ENCODE results near the gene UGT1A10. TPM values are rescaled to one million over a fixed set of nuclear protein-coding genes. Genes with fewer than 3 reads are reported as not detected.

Gene UGT1A10
- total RNA-seq: not detected in 2 replicates

DNA sequence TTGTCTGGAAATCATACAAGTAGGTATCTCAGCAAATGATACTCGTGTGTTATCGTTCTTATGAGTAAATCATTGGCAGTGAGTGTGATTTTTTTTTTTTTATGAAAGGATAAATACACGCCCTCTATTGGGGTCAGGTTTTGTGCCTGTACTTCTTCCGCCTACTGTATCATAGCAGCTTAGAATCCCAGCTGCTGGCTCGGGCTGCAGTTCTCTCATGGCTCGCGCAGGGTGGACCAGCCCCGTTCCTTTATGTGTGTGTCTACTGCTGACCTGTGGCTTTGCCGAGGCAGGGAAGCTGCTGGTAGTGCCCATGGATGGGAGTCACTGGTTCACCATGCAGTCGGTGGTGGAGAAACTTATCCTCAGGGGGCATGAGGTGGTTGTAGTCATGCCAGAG is at the start of gene UGT1A10:
TSS of gene UGT1A10 (plus strand) at position 143 of the 400 bp plus-strand sequence. CDS start at position 218, 75 bp downstream.

DNA sequence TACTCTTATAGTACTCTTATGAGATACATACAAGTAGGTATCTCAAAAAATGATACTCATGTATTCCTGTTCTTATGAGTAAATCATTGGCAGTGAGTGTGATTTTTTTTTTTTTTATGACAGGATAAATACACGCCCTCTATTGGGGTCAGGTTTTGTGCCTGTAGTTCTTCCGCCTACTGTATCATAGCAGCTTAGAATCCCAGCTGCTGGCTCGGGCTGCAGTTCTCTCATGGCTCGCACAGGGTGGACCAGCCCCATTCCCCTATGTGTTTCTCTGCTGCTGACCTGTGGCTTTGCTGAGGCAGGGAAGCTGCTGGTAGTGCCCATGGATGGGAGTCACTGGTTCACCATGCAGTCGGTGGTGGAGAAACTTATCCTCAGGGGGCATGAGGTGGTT is 18.8 kb upstream of the UGT1A10 start, which contains the start of gene UGT1A8:
TSS of gene UGT1A8 (plus strand) at position 158 of the 400 bp plus-strand sequence. CDS start at position 233, 75 bp downstream.

DNA sequence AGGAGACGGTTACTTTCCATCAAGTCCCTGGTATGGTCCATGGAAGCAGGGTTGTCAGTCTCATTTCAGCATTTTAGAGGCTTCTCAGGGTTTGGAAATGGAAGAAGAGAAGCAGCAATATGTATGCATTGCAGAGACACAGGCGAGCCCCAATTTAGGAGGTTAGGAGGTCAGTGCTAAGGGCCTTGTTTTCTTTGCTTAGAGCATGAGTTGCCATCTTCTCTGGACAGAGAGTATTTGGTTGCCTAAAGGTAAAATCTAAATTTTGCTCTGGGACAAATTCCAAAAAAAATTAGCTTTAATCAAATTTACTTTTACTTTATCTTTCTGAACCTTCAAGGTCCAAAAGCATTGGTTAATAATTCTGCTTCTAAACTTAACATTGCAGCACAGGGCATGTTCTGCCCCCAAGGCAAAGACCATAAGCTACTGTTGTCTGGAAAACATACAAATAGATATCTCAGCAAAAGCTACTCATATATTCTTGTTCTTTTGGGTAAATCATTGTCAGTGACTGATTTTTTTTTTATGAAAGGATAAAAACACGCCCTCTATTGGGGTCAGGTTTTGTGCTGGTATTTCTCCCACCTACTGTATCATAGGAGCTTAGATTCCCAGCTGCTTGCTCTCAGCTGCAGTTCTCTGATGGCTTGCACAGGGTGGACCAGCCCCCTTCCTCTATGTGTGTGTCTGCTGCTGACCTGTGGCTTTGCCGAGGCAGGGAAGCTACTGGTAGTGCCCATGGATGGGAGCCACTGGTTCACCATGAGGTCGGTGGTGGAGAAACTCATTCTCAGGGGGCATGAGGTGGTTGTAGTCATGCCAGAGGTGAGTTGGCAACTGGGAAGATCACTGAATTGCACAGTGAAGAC is 35.3 kb downstream of the UGT1A10 start, which contains the start of gene UGT1A9:
TSS of gene UGT1A9 (plus strand) at position 609 of the 872 bp plus-strand sequence. CDS start at position 646, 37 bp downstream.

DNA sequence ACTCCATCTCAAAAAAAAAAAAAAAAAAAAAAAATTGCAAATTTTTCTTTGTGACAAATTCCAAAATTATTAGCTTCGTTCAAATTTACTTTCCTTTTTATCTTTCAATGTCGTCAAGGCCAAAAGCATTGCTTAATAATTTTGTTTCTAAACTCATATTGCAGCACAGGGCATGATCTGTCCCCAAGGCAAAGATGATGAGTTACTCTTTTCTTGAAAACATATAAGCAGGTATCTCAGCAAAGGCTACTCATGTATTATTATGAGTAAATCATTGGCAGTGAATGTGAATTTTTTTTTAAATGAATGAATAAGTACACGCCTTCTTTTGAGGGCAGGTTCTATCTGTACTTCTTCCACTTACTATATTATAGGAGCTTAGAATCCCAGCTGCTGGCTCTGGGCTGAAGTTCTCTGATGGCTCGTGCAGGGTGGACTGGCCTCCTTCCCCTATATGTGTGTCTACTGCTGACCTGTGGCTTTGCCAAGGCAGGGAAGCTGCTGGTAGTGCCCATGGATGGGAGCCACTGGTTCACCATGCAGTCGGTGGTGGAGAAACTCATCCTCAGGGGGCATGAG is 45.4 kb downstream of the UGT1A10 start, which contains the start of gene UGT1A7:
TSS of gene UGT1A7 (plus strand) at position 381 of the 579 bp plus-strand sequence. CDS start at position 418, 37 bp downstream.

DNA sequence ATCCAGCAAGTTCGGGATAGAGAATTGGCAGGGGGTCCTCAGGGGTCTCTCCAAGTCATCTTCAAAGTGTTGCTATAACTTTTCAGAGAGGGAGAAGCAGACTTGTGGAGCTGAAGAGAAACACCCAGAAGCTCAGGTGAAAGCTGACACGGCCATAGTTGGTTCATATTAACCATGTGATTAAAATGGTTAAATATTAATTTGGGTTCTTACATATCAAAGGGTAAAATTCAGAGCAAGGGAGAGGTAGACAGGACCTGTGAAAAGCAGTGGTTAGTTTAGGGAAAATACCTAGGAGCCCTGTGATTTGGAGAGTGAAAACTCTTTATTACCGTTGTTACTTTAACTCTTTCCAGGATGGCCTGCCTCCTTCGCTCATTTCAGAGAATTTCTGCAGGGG is 56.4 kb downstream of the UGT1A10 start, which contains the start of gene UGT1A6:
TSS of gene UGT1A6 (plus strand) at position 243 of the 400 bp plus-strand sequence. CDS start at position 358, 115 bp downstream.

DNA sequence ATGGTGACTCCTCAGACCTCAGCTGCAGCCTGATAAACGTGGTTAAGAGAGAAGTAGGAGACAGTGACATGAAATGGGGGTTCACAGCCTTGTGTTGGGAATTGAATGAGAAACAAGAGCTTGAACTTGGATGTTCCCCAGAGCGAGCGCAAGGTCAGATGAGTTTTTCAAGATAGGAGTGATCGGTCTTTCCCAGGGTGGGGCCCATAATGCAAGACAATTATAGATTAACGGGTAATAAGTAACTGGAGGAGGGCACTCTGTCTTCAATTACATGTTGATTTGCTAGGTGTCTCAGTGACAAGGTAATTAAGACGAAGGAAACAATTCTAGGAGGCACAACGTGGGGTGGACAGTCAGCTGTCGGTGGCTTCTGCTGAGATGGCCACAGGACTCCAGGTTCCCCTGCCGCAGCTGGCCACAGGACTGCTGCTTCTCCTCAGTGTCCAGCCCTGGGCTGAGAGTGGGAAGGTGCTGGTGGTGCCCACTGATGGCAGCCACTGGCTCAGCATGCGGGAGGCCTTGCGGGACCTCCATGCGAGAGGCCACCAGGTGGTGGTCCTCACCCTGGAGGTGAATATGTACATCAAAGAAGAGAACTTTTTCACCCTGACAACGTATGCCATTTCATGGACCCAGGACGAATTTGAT is 76.5 kb downstream of the UGT1A10 start, which contains the start of gene UGT1A5:
TSS of gene UGT1A5 (plus strand) at position 297 of the 651 bp plus-strand sequence. CDS start at position 382, 85 bp downstream.

DNA sequence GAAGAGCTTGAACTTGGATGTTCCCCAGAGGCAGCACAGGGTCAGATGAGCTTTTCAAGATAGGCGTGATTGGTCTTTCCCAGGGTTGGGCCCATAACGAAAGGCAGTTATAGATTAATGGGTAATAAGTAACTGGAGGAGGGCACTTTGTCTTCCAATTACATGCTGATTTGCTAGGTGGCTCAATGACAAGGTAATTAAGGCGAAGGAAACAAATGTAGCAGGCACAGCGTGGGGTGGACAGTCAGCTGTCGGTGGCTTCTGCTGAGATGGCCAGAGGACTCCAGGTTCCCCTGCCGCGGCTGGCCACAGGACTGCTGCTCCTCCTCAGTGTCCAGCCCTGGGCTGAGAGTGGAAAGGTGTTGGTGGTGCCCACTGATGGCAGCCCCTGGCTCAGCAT is 82.3 kb downstream of the UGT1A10 start, which contains the start of gene UGT1A4:
TSS of gene UGT1A4 (plus strand) at position 185 of the 400 bp plus-strand sequence. CDS start at position 270, 85 bp downstream.

DNA sequence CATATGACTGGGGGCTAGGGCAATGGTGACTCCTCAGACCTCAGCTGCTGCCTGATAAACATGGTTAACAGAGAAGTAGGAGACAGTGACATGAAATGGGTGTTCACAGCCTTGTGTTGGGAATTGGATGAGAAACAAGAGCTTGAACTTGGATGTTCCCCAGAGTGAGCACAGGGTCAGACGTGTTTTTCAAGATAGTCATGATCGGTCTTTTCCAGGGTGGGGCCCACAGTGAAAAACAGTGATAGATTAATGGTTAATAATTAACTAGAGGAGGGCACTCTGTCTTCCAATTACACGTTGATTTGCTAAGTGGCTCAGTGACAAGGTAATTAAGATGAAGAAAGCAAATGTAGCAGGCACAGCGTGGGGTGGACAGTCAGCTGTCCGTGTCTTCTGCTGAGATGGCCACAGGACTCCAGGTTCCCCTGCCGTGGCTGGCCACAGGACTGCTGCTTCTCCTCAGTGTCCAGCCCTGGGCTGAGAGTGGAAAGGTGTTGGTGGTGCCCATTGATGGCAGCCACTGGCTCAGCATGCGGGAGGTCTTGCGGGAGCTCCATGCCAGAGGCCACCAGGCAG is 92.6 kb downstream of the UGT1A10 start, which contains the start of gene UGT1A3:
TSS of gene UGT1A3 (plus strand) at position 320 of the 579 bp plus-strand sequence. CDS start at position 405, 85 bp downstream.

DNA sequence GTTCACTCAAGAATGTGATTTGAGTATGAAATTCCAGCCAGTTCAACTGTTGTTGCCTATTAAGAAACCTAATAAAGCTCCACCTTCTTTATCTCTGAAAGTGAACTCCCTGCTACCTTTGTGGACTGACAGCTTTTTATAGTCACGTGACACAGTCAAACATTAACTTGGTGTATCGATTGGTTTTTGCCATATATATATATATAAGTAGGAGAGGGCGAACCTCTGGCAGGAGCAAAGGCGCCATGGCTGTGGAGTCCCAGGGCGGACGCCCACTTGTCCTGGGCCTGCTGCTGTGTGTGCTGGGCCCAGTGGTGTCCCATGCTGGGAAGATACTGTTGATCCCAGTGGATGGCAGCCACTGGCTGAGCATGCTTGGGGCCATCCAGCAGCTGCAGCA is 123.8 kb downstream of the UGT1A10 start, which contains the start of gene UGT1A1:
TSS of gene UGT1A1 (plus strand) at position 228 of the 400 bp plus-strand sequence. CDS start at position 246, 18 bp downstream.

DNA sequence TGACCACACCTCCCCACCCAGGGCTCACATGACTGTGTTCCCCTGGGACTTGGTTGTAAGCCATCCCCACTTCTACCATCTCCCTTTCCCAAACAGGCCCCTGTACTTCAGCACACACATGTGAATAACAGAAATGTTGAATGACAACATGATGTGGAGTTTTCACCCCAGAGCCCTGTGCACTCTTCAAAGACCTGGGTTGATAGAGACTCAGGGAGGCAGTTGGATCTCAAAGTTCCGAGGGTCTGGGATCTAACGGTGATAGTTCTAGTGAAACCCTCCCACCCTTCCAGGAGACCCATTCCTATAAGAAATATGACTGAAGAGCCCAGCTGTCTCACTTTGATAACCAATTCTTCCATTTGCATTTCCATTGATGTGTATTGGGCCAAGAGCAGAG is 141.8 kb downstream of the UGT1A10 start, which contains the start of gene MROH2A:
TSS of gene MROH2A (plus strand) at position 301 of the 400 bp plus-strand sequence. CDS start 1,029 bp downstream, outside the sequence.

Other genes starting within 250 kb of the UGT1A10 start
- gene USP40, start 69.7 kb upstream of the UGT1A10 start, total RNA-seq: 28.6 and 29.3 TPM in 2 replicates
- not detected in 2 replicates for gene UGT1A8, start 18.8 kb upstream of the UGT1A10 start, total RNA-seq
- gene UGT1A9, start 35.5 kb downstream of the UGT1A10 start, total RNA-seq: under 0.01 TPM in 2 replicates
- not detected in 2 replicates for gene UGT1A7, start 45.5 kb downstream of the UGT1A10 start, total RNA-seq
- 0.58 and 1.4 TPM in 2 replicates for gene UGT1A6, start 56.4 kb downstream of the UGT1A10 start, total RNA-seq
- not detected in 2 replicates for gene UGT1A5, start 76.5 kb downstream of the UGT1A10 start, total RNA-seq
- gene UGT1A4, start 82.3 kb downstream of the UGT1A10 start, total RNA-seq: 0.28 TPM in 1 of 2 replicates, not detected in the other
- gene UGT1A3, start 92.6 kb downstream of the UGT1A10 start, total RNA-seq: not detected in 2 replicates
- gene UGT1A1, start 123.8 kb downstream of the UGT1A10 start, total RNA-seq: not detected in 2 replicates
- gene MROH2A, start 141.9 kb downstream of the UGT1A10 start, total RNA-seq: not detected in 2 replicates
- 4.2 and 43.1 TPM in 2 replicates for gene HJURP, start 218.1 kb downstream of the UGT1A10 start, total RNA-seq

All from regular cardiac myocyte (primary cell).